ENCODE results near the gene GAGE10. TPM values are rescaled to one million over a fixed set of nuclear protein-coding genes. Genes with fewer than 3 reads are reported as not detected.

The GAGE10 gene
- total and polyA plus RNA-seq, 5 donors: not detected

- 50% methylated on average over 19 of the region's 19 CpGs for WGBS
- DNase-seq: no peak
- H3K27me3 ChIP-seq (ENCODE audit: control insufficient read depth, insufficient read depth): no peaks in the 10 kb centered on the region
- H3K9me3 ChIP-seq (ENCODE audit: control insufficient read depth, low read length): no peaks in the 10 kb centered on the region
- peak; percentile 21 to 47 for ATAC-seq
- H3K4me3 ChIP-seq (ENCODE audit: low read length): no peak overlapping the region
- H3K4me1 ChIP-seq (ENCODE audit: control insufficient read depth, insufficient read depth, low read length): peaks cover 5% of the 10 kb centered on the region
- intact Hi-C loops (cut with DNase I): loop anchor here in 1 of 4 donors (10.0 kb wide), 1 partner anchor 82 kb away; no protein-coding TSS in a partner anchor
- peak overlapping the region; percentile 43 for H3K27ac ChIP-seq (ENCODE audit: low read length)
Measured at GRCh38 chrX:49276671-49277534, 26.5 kb upstream of the GAGE10 start.

GRCh38 chrX:49277535-49277830 lies 26.0 kb upstream of the GAGE10 start:
- 65% methylated on average over 3 of the region's 3 CpGs for WGBS
- Histone ChIP-seq H3K4me3 (ENCODE audit: low read length) (no peak overlapping the region), H3K27ac (ENCODE audit: low read length) (no peak overlapping the region), H3K4me1 (ENCODE audit: control insufficient read depth, insufficient read depth, low read length) (peaks cover 5% of the 10 kb centered on the region), H3K27me3 (ENCODE audit: control insufficient read depth, insufficient read depth) (no peaks in the 10 kb centered on the region), H3K9me3 (ENCODE audit: control insufficient read depth, low read length) (no peaks in the 10 kb centered on the region)
- intact Hi-C loops (cut with DNase I): loop anchor here in 1 of 4 donors (10.0 kb wide), 1 partner anchor 83 kb away; no protein-coding TSS in a partner anchor
- DNase-seq (no peak), ATAC-seq (no peak)

GRCh38 chrX:49278081-49278480 lies 25.4 kb upstream of the GAGE10 start:
- 87% methylated on average over 3 of the region's 3 CpGs for WGBS
- no peak for ATAC-seq
- DNase-seq: no peak
- Histone ChIP-seq H3K27ac (ENCODE audit: low read length) (no peak overlapping the region), H3K4me1 (ENCODE audit: control insufficient read depth, insufficient read depth, low read length) (peaks cover 5% of the 10 kb centered on the region), H3K27me3 (ENCODE audit: control insufficient read depth, insufficient read depth) (no peaks in the 10 kb centered on the region), H3K9me3 (ENCODE audit: control insufficient read depth, low read length) (no peaks in the 10 kb centered on the region), H3K4me3 (ENCODE audit: low read length) (no peak overlapping the region)
- intact Hi-C loops (cut with DNase I): loop anchor here in 1 of 4 donors (10.0 kb wide), 1 partner anchor 83 kb away; no protein-coding TSS in a partner anchor

- Histone ChIP-seq H3K9me3 (ENCODE audit: control insufficient read depth, low read length) (no peaks in the 10 kb centered on the region), H3K4me1 (ENCODE audit: control insufficient read depth, insufficient read depth, low read length) (no peaks in the 10 kb centered on the region), H3K27me3 (ENCODE audit: control insufficient read depth, insufficient read depth) (no peaks in the 10 kb centered on the region), H3K27ac (ENCODE audit: low read length) (no peak overlapping the region), H3K4me3 (ENCODE audit: low read length) (no peak overlapping the region)
- ATAC-seq (peak; percentile 84 to 87), DNase-seq (peak in 2 of 3 donors; percentile 31 to 62)
- intact Hi-C loops (cut with DNase I): no loop called here
- 31% methylated on average over 11 of the region's 11 CpGs for WGBS
Measured at GRCh38 chrX:49282647-49283011, 20.8 kb upstream of the GAGE10 start.

- Histone ChIP-seq H3K27me3 (ENCODE audit: control insufficient read depth, insufficient read depth) (no peaks in the 10 kb centered on the region), H3K4me1 (ENCODE audit: control insufficient read depth, insufficient read depth, low read length) (no peaks in the 10 kb centered on the region), H3K27ac (ENCODE audit: low read length) (no peak overlapping the region), H3K9me3 (ENCODE audit: control insufficient read depth, low read length) (no peaks in the 10 kb centered on the region), H3K4me3 (ENCODE audit: low read length) (no peak overlapping the region)
- whole genome bisulfite sequencing: 92% methylated on average over 3 of the region's 3 CpGs
- DNase-seq (no peak), ATAC-seq (no peak)
- intact Hi-C loops (cut with DNase I): no loop called here
Measured at GRCh38 chrX:49284212-49284611, 19.2 kb upstream of the GAGE10 start.

- 98% methylated on average over 18 of the region's 18 CpGs for WGBS
- DNase-seq: no peak
- intact Hi-C loops (cut with DNase I): no loop called here
- no peak for ATAC-seq
- H3K4me3 ChIP-seq (ENCODE audit: low read length): no peak overlapping the region
- H3K4me1 ChIP-seq (ENCODE audit: control insufficient read depth, insufficient read depth, low read length): no peaks in the 10 kb centered on the region
- no peak overlapping the region for H3K27ac ChIP-seq (ENCODE audit: low read length)
- no peaks in the 10 kb centered on the region for H3K27me3 ChIP-seq (ENCODE audit: control insufficient read depth, insufficient read depth)
- H3K9me3 ChIP-seq (ENCODE audit: control insufficient read depth, low read length): no peaks in the 10 kb centered on the region
Measured at GRCh38 chrX:49286136-49286535, 17.3 kb upstream of the GAGE10 start.

- no peak for DNase-seq
- no peaks in the 10 kb centered on the region for H3K9me3 ChIP-seq (ENCODE audit: control insufficient read depth, low read length)
- intact Hi-C loops (cut with DNase I): no loop called here
- H3K27ac ChIP-seq (ENCODE audit: low read length): no peak overlapping the region
- WGBS: 66% methylated on average over 4 of the region's 4 CpGs
- no peaks in the 10 kb centered on the region for H3K4me1 ChIP-seq (ENCODE audit: control insufficient read depth, insufficient read depth, low read length)
- no peaks in the 10 kb centered on the region for H3K27me3 ChIP-seq (ENCODE audit: control insufficient read depth, insufficient read depth)
- H3K4me3 ChIP-seq (ENCODE audit: low read length): no peak overlapping the region
- ATAC-seq: no peak
Measured at GRCh38 chrX:49286581-49286980, 16.9 kb upstream of the GAGE10 start.

GRCh38 chrX:49287665-49288064 lies 15.8 kb upstream of the GAGE10 start:
- no peaks in the 10 kb centered on the region for H3K27me3 ChIP-seq (ENCODE audit: control insufficient read depth, insufficient read depth)
- WGBS: 100% methylated on average over 1 of the region's 1 CpG
- intact Hi-C loops (cut with DNase I): no loop called here
- no peak overlapping the region for H3K27ac ChIP-seq (ENCODE audit: low read length)
- no peaks in the 10 kb centered on the region for H3K4me1 ChIP-seq (ENCODE audit: control insufficient read depth, insufficient read depth, low read length)
- H3K4me3 ChIP-seq (ENCODE audit: low read length): no peak overlapping the region
- ATAC-seq: no peak
- H3K9me3 ChIP-seq (ENCODE audit: control insufficient read depth, low read length): no peaks in the 10 kb centered on the region
- DNase-seq: no peak

- no peaks in the 10 kb centered on the region for H3K27me3 ChIP-seq (ENCODE audit: control insufficient read depth, insufficient read depth)
- intact Hi-C loops (cut with DNase I): no loop called here
- ATAC-seq (no peak), DNase-seq (no peak)
- 72% methylated on average over 7 of the region's 7 CpGs for WGBS
- H3K4me3 ChIP-seq (ENCODE audit: low read length): no peak overlapping the region
- no peaks in the 10 kb centered on the region for H3K4me1 ChIP-seq (ENCODE audit: control insufficient read depth, insufficient read depth, low read length)
- H3K9me3 ChIP-seq (ENCODE audit: control insufficient read depth, low read length): no peaks in the 10 kb centered on the region
- no peak overlapping the region for H3K27ac ChIP-seq (ENCODE audit: low read length)
Measured at GRCh38 chrX:49290215-49290614, 13.2 kb upstream of the GAGE10 start.

- no peaks in the 10 kb centered on the region for H3K27me3 ChIP-seq (ENCODE audit: control insufficient read depth, insufficient read depth)
- H3K9me3 ChIP-seq (ENCODE audit: control insufficient read depth, low read length): no peaks in the 10 kb centered on the region
- DNase-seq: peak; percentile 54 to 80 (median 79)
- intact Hi-C loops (cut with DNase I): no loop called here
- peak; percentile 78 to 81 for ATAC-seq
- H3K4me1 ChIP-seq (ENCODE audit: control insufficient read depth, insufficient read depth, low read length): no peaks in the 10 kb centered on the region
- H3K27ac ChIP-seq (ENCODE audit: low read length): no peak overlapping the region
- WGBS: 17% methylated on average over 11 of the region's 11 CpGs
- H3K4me3 ChIP-seq (ENCODE audit: low read length): no peak overlapping the region
Measured at GRCh38 chrX:49291615-49292337, 11.7 kb upstream of the GAGE10 start.

Data from right cardiac atrium (tissue), 5 donors.